HK-2 (cell line): ENCODE data around the gene RPL36.
"Not testable (repeated sequence)": the region's sequence is repeated elsewhere in the genome, so short reads cannot be mapped to it uniquely, and the experiment has no call there.

ENCODE experiments used
- DNase-seq: peaks from one replicate; pipeline ENCODE4 v3.0.0-alpha.2; 2018; ENCODE audit not compliant: unreplicated experiment

RPL36 gene

DNA sequence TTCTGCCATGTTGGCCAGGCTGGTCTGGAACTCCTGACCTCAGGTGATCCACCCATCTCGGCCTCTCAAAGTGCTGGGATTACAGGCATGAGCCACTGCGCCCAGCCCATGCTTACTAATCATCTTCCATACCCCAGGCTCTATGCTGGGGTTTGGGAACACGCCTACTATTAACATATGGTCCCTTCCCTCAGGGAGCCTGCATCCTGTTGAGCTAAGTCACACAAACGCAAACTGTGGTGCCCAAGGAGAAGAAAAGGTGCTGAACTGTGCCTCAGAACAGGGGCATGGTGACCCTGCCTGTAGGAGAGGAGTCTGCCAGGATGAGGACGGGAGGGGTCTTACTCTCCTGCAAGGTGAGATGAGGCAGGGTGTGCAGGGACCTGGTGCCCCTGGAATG lies 15.4 kb upstream of the RPL36 start:
- no peak for DNase-seq

DNA sequence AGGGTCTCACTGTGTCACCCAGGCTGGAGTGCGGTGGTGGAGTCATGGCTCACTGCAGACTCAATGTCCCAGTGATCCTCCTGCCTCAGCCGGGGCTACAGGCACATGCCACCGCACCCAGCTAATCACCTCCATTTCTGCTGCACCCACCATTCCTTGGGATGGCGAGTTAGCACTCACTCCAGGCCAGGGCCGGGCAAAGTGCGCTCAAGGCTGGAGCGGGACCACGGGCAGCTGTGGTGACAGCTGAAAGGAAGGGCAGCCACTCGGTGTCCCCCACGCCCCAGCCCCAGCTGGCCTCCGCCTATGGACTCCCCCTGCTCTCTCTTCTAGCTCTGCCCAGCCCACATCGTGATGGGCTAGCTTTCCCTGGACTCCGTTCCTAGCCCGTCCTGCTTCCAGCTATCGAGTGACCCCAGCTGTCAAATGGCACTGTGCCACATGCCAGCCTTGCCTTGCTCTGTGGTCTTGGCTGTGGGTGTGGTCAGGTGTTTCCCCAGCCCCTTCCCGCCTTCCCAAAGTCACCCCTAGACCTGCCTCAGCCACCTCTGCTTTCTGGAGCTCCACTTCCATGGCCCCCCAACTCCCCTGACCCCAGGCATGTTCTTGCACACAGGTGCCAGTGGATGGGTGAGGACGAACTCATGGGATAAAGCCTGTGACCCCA lies 13.9 kb upstream of the RPL36 start:
- no peak for DNase-seq

DNA sequence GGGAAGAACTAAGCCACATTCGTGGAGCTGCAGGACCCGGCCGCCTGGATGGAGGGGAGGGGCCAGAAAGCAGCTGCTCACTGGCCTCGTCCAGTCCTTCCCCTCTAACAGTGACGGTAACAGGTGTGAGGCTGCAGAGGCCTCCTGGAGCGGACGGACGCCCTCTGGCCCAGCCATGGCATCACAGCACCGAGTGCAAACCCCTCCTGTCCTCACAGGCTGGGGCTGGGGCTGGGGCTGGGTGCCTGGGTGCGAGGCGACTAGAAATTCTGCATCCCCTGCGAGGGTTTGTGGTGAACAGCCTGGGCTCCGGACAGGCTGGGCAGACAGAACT lies 13.4 kb upstream of the RPL36 start:
- DNase-seq: no peak

DNA sequence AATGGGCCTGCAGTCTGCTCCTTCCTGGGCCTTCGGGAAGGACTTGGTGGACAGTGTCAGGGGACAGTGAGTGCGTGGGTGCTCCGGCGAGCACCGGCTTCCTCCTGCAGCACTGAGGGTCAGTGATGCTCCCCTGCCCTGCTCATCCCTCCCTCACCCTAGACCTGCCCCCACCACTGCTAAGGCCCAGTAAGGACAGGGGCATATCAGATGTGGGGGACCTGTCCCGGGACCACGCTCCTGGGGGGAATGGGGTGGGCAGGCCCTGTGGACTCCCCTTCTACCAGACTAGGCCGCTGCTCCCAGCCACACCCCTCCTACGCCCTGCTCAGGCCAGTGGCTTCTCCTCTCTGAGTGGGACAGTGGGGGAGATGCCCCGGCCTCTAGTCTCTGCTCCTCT lies 13.0 kb upstream of the RPL36 start:
- DNase-seq: no peak

DNA sequence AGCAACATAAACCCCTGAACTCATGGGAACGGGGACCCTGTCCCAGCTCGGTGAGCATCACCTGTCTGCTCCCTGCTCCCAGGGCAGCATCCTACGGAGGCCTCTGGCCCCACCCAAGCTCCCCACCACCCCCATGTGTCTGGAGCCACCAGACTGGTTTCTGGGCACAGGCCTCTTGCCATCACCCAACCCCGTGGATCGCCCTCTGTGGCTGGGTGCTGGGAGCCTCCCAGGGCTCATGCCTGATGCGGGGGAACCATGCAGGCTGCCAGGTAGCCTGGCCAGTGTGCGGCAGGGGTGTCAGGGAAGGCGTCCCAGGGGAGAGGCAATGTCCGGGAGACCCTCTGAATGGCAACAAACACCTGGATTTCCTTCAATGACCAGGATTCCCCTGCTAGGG lies 12.5 kb upstream of the RPL36 start:
- DNase-seq: no peak

DNA sequence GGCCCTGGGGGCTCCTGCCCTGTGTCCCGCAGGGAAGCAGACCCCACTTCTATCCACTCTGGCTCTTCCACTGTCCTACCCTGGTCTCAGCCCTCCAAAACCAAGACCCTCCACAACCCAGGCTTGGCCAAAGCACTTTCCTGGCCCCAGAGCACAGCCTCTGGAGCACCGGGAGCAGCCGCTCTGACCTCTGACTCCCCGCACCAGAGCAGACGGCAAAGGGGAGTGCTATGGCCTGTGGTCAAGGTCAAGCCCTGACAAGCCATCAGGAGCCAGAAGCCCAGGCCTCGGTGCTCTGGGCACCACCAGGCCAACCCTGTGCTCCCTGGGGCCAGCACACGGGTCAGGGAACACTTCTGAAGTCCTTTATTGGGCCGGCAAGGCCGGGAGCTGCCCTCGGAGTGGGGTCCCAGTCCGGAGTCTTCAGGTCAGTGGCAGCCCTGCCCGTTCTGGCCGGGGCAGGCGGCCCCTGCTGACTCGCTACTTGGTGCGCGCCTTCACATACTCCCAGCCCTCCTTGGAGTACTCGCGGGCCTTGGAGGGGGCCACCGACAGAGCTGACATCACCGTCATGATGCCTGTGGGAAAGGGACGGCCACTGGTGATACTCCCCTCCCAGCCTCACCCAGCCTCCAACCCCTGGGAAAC lies 11.9 kb upstream of the RPL36 start:
- DNase-seq: no peak

DNA sequence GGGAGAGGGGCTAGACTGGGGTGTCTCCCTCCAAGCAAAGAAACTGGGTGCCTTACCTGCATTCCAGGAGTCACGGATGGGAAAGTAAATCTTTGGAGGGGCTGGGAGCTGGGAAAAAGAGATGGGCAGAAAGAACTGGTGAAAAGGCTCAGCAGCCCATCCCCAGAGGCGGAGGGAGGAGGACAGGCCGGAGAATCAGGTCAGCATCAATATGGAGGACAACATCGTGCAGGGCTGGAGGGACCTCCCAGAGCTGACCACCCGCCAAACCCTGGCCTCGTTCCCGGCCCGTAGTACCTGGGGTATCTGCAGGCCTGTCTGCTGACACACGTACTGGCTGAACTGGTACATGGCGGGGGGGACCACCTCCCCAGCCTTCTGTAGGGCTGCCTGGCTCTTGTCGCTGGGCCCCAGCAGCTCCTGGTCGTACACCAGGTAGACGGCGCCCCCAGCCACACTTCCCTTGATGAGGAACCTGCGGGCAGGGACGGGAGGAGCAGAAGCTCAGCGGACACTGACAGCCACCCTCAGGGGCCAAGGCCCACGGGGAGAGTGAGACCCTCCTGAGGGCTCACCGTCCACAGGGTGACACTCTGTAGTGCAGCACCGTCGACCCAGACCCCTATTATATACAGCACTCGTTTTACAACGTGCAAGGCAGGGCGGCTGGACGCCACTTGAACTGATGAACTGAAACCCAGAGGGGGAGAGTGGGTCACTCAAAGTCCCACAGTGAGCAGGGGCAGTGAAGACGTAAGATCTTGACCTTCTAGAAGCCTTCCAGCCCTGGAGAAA lies 10.6 kb upstream of the RPL36 start:
- DNase-seq: no peak

DNA sequence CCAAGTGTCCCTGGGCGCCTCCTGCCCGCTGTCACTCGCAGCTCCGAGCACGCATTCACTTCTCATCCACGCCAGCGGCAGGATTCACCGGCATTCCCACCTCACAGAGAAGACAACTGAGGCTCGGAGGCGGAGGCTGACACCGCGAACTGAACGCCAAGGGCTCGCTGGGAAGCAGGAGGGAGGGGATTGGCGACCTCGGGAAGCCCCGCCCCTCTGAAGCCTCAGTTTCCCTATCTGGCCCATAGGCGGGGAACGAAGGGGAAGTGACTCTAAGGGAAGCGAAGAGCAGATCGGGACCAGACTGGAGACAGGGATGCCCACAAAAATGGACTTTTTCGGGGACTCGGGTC lies 10.0 kb upstream of the RPL36 start:
- DNase-seq: no peak

DNA sequence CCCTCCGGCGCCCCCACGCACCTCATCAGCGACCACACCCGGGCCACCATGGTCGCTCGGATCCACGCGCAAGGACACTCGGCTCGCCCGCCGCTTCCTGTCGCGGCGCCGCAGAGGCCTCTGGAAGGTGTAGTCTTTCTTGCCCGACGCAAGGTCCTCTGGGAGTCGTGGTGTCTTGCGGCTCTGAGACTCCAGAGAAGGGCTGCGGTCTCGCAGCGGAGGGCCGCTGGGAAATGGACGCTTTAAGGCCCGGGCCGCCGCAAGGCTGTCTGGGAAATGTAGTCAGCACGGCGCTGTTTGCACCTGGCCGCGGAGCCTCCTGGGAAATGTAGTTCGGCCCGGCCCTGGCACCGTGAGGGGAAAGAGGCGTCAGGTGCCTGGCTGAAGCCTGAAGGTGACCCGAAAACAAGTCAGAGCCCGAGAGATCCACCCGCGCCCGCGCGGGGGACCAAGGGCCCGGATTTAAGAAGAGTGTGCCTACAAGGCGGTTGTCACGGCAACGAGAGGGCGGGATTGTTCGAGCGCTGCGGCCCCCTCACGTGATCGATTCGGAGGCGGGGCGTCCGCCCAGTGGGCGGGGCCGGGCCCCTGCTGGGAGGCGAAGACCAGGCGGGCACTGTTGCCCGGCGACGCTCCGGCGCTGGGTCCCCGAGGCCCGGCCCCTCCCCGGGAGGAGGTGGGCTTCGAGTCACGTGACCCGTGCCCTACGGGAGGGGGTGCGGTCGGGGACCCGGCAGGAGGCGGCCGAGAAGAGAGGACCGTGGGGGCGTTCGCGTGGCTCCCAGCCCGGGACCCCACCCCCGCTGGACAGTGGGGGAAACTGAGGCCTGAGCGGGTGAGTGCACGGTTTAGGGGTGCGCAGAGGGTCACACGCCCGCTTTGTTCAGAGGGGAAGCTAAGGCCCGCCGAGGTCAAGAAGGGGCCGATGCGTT lies 9.4 kb upstream of the RPL36 start, which contains the start of the genes HSD11B1L and MICOS13:
HSD11B1L (plus strand) TSS at position 591 of the 932 bp plus-strand sequence. CDS start 3,806 bp downstream, outside the sequence.
MICOS13 (minus strand) TSS at position 80 of the 932 bp plus-strand sequence; CDS start at position 50, 30 bp downstream.
- DNase-seq: peak; percentile 98

DNA sequence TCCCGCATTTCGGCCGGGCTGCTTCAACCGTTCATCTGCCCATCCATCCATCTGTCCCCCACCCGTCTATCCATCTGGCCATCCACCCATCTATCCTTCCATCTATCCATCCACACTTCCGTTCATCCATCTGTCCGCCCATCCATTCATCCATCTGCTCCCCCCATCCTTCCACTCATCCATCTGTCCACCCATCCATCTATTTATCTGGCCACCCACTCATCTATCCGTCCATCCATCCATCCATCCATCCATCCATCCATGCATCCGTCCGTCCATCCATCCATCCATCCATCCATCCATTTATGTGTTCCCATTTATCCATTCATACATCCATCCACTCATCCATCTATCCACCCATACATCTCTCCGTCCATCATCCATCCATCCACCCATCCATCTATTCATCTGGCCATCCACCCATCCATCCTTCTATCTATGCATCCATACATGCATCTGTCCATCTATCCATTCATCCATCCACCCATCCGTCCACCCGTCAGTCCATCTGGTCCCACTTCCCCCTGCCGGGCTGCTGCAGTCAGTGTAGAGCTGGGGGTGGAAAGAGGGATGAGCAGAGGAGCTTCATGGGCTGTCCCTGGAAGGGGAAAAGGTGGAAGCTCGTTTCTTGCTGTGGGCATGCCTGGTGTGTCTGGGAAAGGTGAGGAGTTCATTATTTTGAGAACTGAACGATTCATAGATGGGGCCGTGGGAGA lies 8.5 kb upstream of the RPL36 start:
- DNase-seq: no peak

DNA sequence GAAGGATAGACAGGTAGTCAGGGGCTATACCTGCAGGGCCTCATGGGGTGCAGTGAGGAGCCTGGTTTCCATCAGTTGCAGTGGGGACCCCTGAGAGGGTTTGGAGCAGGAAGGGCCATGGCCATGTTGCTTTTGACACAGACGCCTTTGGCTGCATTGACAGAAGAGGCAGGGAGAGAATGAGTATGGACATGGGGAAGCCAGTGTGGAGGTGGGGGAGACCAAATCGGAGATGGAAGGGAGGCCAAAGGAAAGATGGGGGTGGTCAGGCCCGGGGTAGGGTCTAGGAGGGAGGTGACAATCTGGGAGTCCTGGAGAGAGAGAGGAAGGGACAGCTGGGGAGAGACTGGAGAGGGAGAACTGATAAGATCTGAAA lies 8.0 kb upstream of the RPL36 start:
- no peak for DNase-seq

DNA sequence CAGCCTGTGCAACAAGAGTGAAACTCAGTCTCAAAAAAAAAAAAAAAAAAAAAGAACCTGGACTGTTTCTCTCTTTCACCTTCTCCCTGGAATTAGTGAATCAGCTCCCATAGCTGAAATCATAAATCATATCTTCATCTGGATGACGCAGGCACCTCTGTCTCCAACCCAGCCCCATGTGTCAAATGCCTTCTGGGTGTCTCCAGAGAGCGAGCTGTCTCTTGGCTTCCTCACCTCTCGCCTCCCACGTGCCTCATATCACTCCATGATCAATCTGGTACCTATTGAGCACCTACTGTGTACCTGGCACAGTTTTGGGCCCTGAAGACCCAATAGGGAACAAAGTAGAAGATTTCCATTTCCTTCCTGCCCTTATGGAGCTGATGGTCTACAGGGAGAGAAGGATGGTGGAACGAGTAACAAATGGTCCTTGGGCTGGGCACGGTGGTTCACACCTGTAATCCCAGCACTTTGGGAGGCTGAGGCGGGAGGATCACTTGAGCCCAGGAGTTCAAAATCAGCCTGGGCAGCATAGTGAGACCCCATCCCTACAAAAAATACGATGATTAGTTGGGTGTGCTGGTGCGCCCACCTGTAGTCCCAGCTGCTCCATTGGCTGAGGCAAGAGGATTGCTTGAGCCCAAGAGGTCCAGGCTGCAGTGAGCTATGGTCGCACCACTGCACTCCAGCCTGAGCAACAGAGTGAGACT lies 6.8 kb upstream of the RPL36 start:
- no peak for DNase-seq

DNA sequence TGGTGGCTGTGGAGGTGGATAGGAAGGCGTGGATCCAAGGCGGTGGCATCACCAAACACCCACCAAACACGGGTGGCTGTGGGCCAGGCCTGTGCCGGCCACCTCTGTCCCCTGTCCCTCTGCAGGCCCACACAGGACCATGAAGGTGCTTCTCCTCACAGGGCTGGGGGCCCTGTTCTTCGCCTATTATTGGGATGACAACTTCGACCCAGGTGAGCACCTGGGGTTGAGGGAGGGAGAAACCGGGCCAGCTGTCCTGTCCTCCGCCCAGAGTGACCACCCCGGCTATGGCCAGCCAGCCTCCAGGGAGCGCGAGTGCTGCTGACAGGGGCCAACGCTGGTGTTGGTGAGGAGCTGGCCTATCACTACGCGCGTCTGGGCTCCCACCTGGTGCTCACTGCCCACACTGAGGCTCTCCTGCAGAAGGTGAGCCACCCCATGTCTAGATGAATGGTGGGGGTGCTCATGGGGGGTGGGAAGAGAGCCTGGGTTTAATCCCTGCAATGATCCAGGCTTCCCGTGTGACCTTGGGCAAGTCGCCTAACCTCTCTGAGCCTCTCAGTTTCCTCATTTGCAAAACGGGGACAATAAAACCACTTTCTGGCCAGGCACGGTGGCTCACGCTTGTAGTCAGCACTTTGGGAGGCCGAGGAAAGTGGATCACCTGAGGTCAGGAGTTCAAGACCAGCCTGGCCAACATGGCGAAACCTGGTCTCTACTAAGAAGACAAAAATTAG lies 5.2 kb upstream of the RPL36 start:
- no peak for DNase-seq

DNA sequence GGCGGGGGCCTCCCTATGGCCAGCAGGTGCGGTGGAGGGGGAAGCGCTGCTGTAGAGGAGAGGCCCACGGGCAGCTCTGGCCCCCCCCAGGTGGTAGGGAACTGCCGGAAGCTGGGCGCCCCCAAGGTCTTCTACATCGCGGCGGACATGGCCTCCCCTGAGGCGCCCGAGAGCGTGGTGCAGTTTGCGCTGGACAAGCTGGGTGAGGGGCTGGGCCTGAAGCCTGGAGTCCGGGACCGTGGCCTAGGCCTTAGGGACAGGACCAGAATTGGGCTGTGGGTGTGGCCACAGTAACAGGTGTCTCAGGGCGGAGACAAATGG lies 3.8 kb upstream of the RPL36 start:
- no peak for DNase-seq

DNA sequence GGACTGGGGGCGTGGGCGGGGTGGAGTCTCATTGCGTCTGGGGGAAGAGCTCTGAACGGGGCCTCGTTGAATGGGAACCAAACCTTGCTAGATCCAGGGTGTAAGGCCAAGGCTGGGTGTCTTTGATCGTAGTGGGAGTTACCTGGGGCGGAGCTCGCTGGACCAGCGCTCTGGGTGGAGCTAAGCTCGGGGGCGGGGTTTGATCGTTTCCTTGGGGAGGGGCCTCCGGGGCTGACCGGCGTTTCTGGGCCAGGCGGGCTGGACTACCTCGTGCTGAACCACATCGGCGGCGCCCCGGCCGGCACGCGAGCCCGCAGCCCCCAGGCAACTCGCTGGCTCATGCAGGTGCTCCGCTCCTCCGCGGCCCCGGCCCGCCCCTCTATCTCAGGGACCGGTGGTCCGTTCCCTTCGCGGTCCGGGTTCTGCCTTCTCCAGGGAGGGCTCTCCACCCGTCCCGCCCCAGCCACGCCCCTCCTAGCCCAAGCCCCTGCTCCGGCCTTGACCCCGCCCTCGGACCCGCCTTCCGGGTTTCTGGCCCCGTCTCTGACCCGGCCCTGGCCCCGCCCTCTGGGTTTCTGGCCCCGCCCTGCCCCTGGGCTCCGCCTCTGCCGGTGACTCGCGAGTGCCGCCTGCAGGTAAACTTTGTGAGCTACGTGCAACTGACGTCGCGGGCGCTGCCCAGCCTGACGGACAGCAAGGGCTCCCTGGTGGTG lies 3.3 kb upstream of the RPL36 start:
- peak; percentile 98 for DNase-seq

DNA sequence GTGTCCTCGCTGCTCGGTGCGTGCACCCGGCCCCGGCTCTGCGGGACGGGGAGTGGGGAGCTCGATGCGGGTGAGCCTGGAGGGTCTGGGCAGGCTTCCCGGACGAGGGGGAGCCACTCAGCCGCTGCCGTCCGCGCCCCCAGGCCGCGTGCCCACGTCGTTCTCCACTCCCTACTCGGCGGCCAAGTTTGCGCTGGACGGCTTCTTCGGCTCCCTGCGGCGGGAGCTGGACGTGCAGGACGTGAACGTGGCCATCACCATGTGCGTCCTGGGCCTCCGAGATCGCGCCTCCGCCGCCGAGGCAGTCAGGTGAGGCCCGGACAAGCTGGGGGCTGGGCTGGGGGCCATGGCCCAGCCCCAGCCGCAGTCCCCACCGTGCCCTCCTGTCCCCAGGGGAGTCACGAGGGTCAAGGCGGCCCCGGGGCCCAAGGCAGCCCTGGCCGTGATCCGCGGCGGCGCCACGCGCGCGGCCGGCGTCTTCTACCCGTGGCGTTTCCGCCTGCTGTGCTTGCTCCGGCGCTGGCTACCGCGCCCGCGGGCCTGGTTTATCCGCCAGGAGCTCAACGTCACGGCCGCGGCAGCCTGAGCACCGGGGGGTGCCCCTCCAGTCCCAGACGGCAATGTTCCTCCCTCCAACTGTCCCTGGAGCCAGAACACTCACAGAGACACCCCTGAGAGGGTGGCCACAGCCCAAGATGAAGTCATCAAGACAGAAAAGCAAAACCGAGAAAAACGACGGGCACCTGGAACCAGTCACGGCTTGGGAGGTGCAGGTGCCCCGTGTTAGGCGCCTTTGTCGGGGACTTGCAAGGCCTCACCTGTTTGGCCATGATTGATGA lies 2.5 kb upstream of the RPL36 start:
- DNase-seq: no peak

DNA sequence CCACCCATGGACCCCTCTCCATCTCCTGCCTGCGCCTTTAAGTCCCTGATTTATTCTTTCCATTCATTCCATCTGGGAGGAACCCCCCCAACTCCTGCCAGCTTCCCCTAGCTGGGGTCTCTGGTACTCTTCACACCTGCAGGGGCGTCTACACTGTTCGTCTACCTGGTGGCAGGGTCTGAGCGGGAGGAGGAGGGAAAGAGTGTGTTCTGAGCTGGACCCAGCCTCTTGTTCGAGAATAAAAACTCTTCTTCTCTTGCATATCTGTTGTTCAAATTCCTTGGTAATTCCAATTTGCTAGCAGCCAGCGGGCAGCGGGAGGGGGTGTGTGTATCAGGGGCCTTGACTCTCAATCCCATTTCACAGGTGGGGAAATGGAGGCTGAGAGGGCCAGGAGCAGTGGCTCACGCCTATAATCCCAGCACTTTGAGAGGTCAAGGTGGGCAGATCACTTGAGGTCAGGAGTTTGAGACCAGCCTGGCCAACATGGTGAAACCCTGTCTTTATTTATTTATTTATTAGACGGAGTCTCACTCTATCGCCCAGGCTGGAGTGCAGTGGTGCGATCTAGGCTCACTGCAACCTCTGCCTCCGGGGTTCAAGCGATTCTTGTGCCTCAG lies 1.7 kb upstream of the RPL36 start:
- DNase-seq: not testable (repeated sequence)
